Lower leg skin (tissue), 3 donors: ENCODE measurements around the gene PALLD.

ENCODE experiments used
- CTCF ChIP-seq, 3 donors: fragments of 450-650 bp; IDR thresholded peaks; one replicate each; pipeline ENCODE4 v1.5.1; 2016; ENCODE audit warnings: antibody characterized with exemption in 3 of 3, mild to moderate bottlenecking in 3 of 3, moderate library complexity in 2 of 3
- POLR2A ChIP-seq, 2 donors: fragments of 450-650 bp; IDR thresholded peaks; one replicate each; pipeline ENCODE4 v1.6.1; 2016 to 2017; ENCODE audit warnings: antibody characterized with exemption in 2 of 2, mild to moderate bottlenecking in 1 of 2, moderate library complexity in 1 of 2

GRCh38 chr4:168524006-168524405 lies 27.2 kb downstream of the PALLD start:
- TF ChIP-seq CTCF (IDR thresholded peaks at IDR 0.05) (no peak), POLR2A (IDR thresholded peaks at IDR 0.05) (no peak)
